PC-3 (cell line): Measurements from ENCODE around the gene KYAT1.

Experiments
- EZH2 ChIP-seq: fragments of 300-600 bp; sonication (generic); IDR thresholded peaks from one replicate; pipeline ENCODE4 v1.6.1; 2017; ENCODE audit warnings: antibody characterized with exemption, mild to moderate bottlenecking, low read length; ENCODE audit not compliant: unreplicated experiment
- TF ChIP-seq, protein P1 (sequence below): fragments of 300-600 bp; sonication (generic); conservative IDR thresholded peaks from 2 replicates; pipeline ENCODE4 v1.5.1; 2017; ENCODE audit warnings: antibody characterized with exemption, low read depth, mild to moderate bottlenecking, low read length

DNA sequence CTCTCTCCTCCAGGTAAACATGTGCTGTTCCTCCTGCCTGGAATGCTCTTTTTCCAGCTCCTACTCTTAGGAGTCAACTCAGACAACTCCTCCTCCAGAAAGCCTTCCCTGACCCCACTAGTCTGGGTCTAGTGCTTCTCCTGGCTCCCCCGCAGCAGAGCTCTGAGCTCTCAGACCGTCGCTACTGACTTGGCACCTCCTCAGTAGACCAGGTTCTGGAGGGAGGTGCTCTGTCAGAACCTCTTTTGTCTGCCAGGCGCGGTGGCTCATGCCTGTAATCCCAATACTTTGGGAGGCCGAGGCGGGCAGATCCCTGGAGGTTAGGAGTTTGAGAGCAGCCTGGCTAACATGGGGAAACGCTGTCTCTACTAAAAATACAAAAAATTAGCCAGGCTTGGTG, 3.6 kb upstream of the KYAT1 start:
- TF ChIP-seq, protein P1, sequence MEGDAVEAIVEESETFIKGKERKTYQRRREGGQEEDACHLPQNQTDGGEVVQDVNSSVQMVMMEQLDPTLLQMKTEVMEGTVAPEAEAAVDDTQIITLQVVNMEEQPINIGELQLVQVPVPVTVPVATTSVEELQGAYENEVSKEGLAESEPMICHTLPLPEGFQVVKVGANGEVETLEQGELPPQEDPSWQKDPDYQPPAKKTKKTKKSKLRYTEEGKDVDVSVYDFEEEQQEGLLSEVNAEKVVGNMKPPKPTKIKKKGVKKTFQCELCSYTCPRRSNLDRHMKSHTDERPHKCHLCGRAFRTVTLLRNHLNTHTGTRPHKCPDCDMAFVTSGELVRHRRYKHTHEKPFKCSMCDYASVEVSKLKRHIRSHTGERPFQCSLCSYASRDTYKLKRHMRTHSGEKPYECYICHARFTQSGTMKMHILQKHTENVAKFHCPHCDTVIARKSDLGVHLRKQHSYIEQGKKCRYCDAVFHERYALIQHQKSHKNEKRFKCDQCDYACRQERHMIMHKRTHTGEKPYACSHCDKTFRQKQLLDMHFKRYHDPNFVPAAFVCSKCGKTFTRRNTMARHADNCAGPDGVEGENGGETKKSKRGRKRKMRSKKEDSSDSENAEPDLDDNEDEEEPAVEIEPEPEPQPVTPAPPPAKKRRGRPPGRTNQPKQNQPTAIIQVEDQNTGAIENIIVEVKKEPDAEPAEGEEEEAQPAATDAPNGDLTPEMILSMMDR: no peak
- no peak for TF ChIP-seq EZH2
